ENCODE results near the gene P2RY6. TPM values are rescaled to one million over a fixed set of nuclear protein-coding genes. Genes with fewer than 3 reads are reported as not detected.
"Not testable (repeated sequence)": the region's sequence is repeated elsewhere in the genome, so short reads cannot be mapped to it uniquely, and the experiment has no call there.

P2RY6 gene
- total and polyA plus RNA-seq, 2 of the 4 experiments (the other 2 are of a cell fraction) = 0.44 TPM; not detected in 1

GRCh38 chr11:73274191-73274590, 2.1 kb downstream of the P2RY6 start:
- H3K18ac ChIP-seq (ENCODE audit: low read depth, low read length); H3K4me2 ChIP-seq (ENCODE audit: low read depth, low read length); H3K36me3 ChIP-seq (ENCODE audit: control insufficient read depth, insufficient read depth, low read length); H2AK9ac ChIP-seq (replicated peaks; ENCODE audit: low read depth, low read length, poor library complexity); BruUV-seq (replicated peaks); H2BK15ac ChIP-seq (ENCODE audit: low read depth, low read length); POLR2A ChIA-PET (ENCODE audit: unreplicated experiment); H3K4me3 ChIP-seq (ENCODE audit: insufficient read depth, low read depth, low read length); H4K91ac ChIP-seq (ENCODE audit: insufficient read depth, low read depth, low read length); H2BK5ac ChIP-seq (ENCODE audit: low read depth, low read length, poor library complexity, severe bottlenecking); H3K14ac ChIP-seq (replicated peaks; ENCODE audit: low read depth, low read length); H3K27ac ChIP-seq (ENCODE audit: insufficient read depth, low read length); H2AK5ac ChIP-seq (ENCODE audit: low read depth, low read length); H3K4me1 ChIP-seq (ENCODE audit: control insufficient read depth, insufficient read depth, low read length); H3K9me3 ChIP-seq (ENCODE audit: control insufficient read depth, insufficient read depth, low read length); ATAC-seq (ENCODE audit: low read depth); H2AFZ ChIP-seq (replicated peaks; ENCODE audit: low read length, poor library complexity); H2BK20ac ChIP-seq (ENCODE audit: low read depth, low read length); H3K79me1 ChIP-seq (ENCODE audit: low read depth in 1 of 2, low read length in 2 of 2); DNase-seq; dilution Hi-C loops (cut with HindIII; ENCODE audit: low sequenced_read_pairs, unreplicated experiment); H3K23ac ChIP-seq (ENCODE audit: low read depth, low read length); in situ Hi-C loops (cut with MboI; ENCODE audit: low sequenced_read_pairs); H4K5ac ChIP-seq (ENCODE audit: low read depth, low read length); H3K9ac ChIP-seq (ENCODE audit: low read depth, low read length); H3K4ac ChIP-seq (ENCODE audit: low read depth, low read length); H4K20me1 ChIP-seq (ENCODE audit: insufficient read depth, low read length); H2BK120ac ChIP-seq (ENCODE audit: low read depth, low read length); H3K9me1 ChIP-seq (ENCODE audit: insufficient read depth, low read length); intact Hi-C loops (cut with micrococcal nuclease); H3K56ac ChIP-seq (ENCODE audit: extremely low read depth, insufficient read depth, low read length); H4K8ac ChIP-seq (ENCODE audit: low read depth in 2 of 2, low read length in 2 of 2): not testable (repeated sequence)
- CTCF ChIA-PET = interaction anchor here (0.9 to 1.4 kb wide), 2 partner anchors 15 to 21 kb away, joined by 3 read pairs; no protein-coding TSS in a partner anchor
- WGBS, 2 experiments (ENCODE audit: extremely low coverage in 2 of 2, insufficient read length in 1 of 2) = no CpG with 5 or more reads among the region's 4 CpGs
- peaks cover 31% of the 10 kb centered on the region for H3K27me3 ChIP-seq (ENCODE audit: control insufficient read depth, insufficient read depth, low read length)

All from IMR-90 (cell line).